Endothelial cell of umbilical vein (primary cell): ENCODE data around the gene GTPBP4. TPM values are rescaled to one million over a fixed set of nuclear protein-coding genes. Genes with fewer than 3 reads are reported as not detected.

Source experiments
- BruUV-seq: library from RNA; stranded (reverse); fragments of 400-500 nt; replicated peaks from 2 replicates; lab custom pipeline; 2021; lab: Mats Ljungman, UMichigan
- CTCF ChIA-PET: fragments of 300-600, 350-600 bp; sonication (Branson Sonifier 250); formaldehyde crosslinking; loops from one replicate; lab custom pipeline; 2021; ENCODE audit warnings: antibody characterized with exemption, inconsistent platforms; lab: Charles Lee
- POLR2A ChIA-PET: fragments of 300-600, 350-600 bp; sonication (Branson Sonifier 250); formaldehyde crosslinking; loops from one replicate; lab custom pipeline; 2021; ENCODE audit warnings: antibody characterized with exemption, inconsistent platforms; lab: Charles Lee
- DNase-seq: peaks from one replicate; pipeline ENCODE4 v3.0.0-alpha.2; 2011; ENCODE audit warnings: low read depth, low spot score
- FAIRE-seq: peaks from 2 replicates; lab custom pipeline; 2011; peaks lifted over from hg19 to GRCh38; lab: Jason Lieb, UNC
- H2AFZ ChIP-seq: 2 replicates; pipeline ENCODE4 v1.6.0; 2012; ENCODE audit warnings: low read depth, low read length, control low read depth, inconsistent platforms
- H3K27ac ChIP-seq: 2 replicates; pipeline ENCODE4 v1.5.1; 2011; ENCODE audit warnings: low read depth, mild to moderate bottlenecking, control low read depth, low read length, moderate library complexity; ENCODE audit not compliant: insufficient read depth
- H3K27me3 ChIP-seq, 2 experiments: 2 replicates each; pipeline versions ENCODE4 v1.6.0 to v1.6.1; 2011; ENCODE audit warnings: low read length in 2 of 2, mixed read lengths in 1 of 2; ENCODE audit not compliant: control insufficient read depth in 2 of 2, insufficient read depth in 2 of 2
- H3K36me3 ChIP-seq, 2 experiments: 2 replicates in 1 of 2; 3 replicates in 1 of 2; pipeline ENCODE4 v1.5.1; 2011; ENCODE audit warnings: low read length in 2 of 2, mild to moderate bottlenecking in 1 of 2, moderate library complexity in 1 of 2; ENCODE audit not compliant: control insufficient read depth in 2 of 2, insufficient read depth in 2 of 2; ENCODE audit errors: extremely low read depth in 1 of 2
- H3K4me1 ChIP-seq: 3 replicates; pipeline ENCODE4 v1.5.1; 2011; ENCODE audit warnings: mild to moderate bottlenecking, low read length; ENCODE audit not compliant: control insufficient read depth, insufficient read depth; ENCODE audit errors: extremely low read depth
- H3K4me2 ChIP-seq: 2 replicates; pipeline ENCODE4 v1.6.1; 2011; ENCODE audit warnings: low read length, control low read depth, mixed read lengths; ENCODE audit not compliant: insufficient read depth
- H3K4me3 ChIP-seq, 3 experiments: fragments of 200-600 bp in 1 of 3; sonication (generic), shearing (Covaris generic) in 1 of 3; replicated peaks in 1 of 3; 2 replicates each; pipeline ENCODE4 v1.5.1; 2011 to 2016; ENCODE audit warnings: control low read depth in 3 of 3, low read length in 3 of 3, mild to moderate bottlenecking in 2 of 3, inconsistent platforms in 1 of 3, low read depth in 1 of 3, moderate library complexity in 1 of 3; ENCODE audit not compliant: insufficient read depth in 1 of 3
- H3K79me2 ChIP-seq: 2 replicates; pipeline ENCODE4 v1.6.0; 2012; ENCODE audit warnings: low read length, inconsistent platforms; ENCODE audit not compliant: control insufficient read depth, insufficient read depth
- H3K9ac ChIP-seq: replicated peaks from 2 replicates; pipeline ENCODE3; 2011; ENCODE audit warnings: low read length, control low read depth; ENCODE audit not compliant: insufficient read depth; ENCODE audit errors: extremely low read depth
- H3K9me1 ChIP-seq: replicated peaks from 3 replicates; pipeline ENCODE4 v1.6.0; 2011; ENCODE audit warnings: mild to moderate bottlenecking, low read length; ENCODE audit not compliant: control insufficient read depth, insufficient read depth; ENCODE audit errors: extremely low read depth
- H3K9me3 ChIP-seq: replicated peaks from 2 replicates; pipeline ENCODE4 v1.5.1; 2012; ENCODE audit warnings: low read length, inconsistent platforms; ENCODE audit not compliant: control insufficient read depth, insufficient read depth
- H4K20me1 ChIP-seq: replicated peaks from 2 replicates; pipeline ENCODE3; 2011; ENCODE audit warnings: mild to moderate bottlenecking, low read length; ENCODE audit not compliant: control insufficient read depth, insufficient read depth; ENCODE audit errors: extremely low read depth
- EZH2 ChIP-seq: IDR thresholded peaks from 2 replicates; pipeline ENCODE4 v1.6.1; 2012; ENCODE audit warnings: borderline replicate concordance, low read depth, mild to moderate bottlenecking, moderate library complexity, low read length, inconsistent platforms; ENCODE audit not compliant: severe bottlenecking
- FOS ChIP-seq: IDR thresholded peaks from 2 replicates; pipeline ENCODE4 v1.6.1; 2011; ENCODE audit warnings: mild to moderate bottlenecking, low read length, moderate library complexity, borderline replicate concordance; ENCODE audit not compliant: insufficient read depth
- GATA2 ChIP-seq: IDR thresholded peaks from 2 replicates; pipeline ENCODE4 v1.7.0; 2011; ENCODE audit warnings: low read depth, mild to moderate bottlenecking, moderate library complexity, mixed read lengths, low read length; ENCODE audit not compliant: insufficient read length, insufficient read depth
- JUN ChIP-seq: IDR thresholded peaks from 2 replicates; pipeline ENCODE4 v1.6.1; 2011; ENCODE audit warnings: borderline replicate concordance, low read depth; ENCODE audit not compliant: insufficient read length, insufficient read depth
- MYC ChIP-seq: IDR thresholded peaks from one replicate; pipeline ENCODE4 v1.6.1; 2011; ENCODE audit warnings: mild to moderate bottlenecking, low read depth, low read length
- POLR2A ChIP-seq: IDR thresholded peaks from 2 replicates; pipeline ENCODE4 v1.6.1; 2012; ENCODE audit warnings: low read depth, mild to moderate bottlenecking, control low read depth, low read length
- POLR2AphosphoS5 ChIP-seq: IDR thresholded peaks from 2 replicates; pipeline ENCODE4 v1.6.1; 2012; ENCODE audit warnings: low read depth, mild to moderate bottlenecking, control low read depth, low read length, moderate library complexity; ENCODE audit not compliant: insufficient read depth
- dilution Hi-C: fragments of 300-500 bp; cut with MboI; formaldehyde crosslinking; loops from one replicate; pipeline ENCODE4 v1.15.0; 2019; ENCODE audit warnings: low sequenced_read_pairs; ENCODE audit not compliant: extremely low pct_ligation_motif_present
- intact Hi-C: fragments of 100-400 bp; cut with micrococcal nuclease; formaldehyde crosslinking; loops from one replicate; pipeline ENCODE4 v1.10.0; 2022
- polyA plus RNA-seq, 4 experiments: library from polyadenylated mRNA; depleted of rRNA in 3 of 4; stranded (reverse) in 3 of 4; unstranded in 1 of 4; fragments of >200 nt; gene quantifications; 2 replicates each; pipeline versions ENCODE4 v1.2.1 to v1.2.3, GENCODE V29; 2011 to 2012; ENCODE audit warnings: missing spikeins in 1 of 4
- total RNA-seq: library from RNA; stranded (reverse); gene quantifications from 2 replicates; pipeline ENCODE4 v1.2.3, GENCODE V29; 2021
- TF ChIP-seq, protein P1 (sequence below), 2 donors: IDR thresholded peaks; 1 replicate in 1 of 2; 2 replicates in 1 of 2; pipeline ENCODE4 v1.5.1; 2011; ENCODE audit warnings: low read length in 2 of 2, mild to moderate bottlenecking in 2 of 2, moderate library complexity in 2 of 2, control low read depth in 1 of 2, inconsistent platforms in 1 of 2, low read depth in 1 of 2; ENCODE audit not compliant: insufficient read depth in 1 of 2; ENCODE audit errors: extremely low read depth in 1 of 2
- TF ChIP-seq, protein P2 (sequence below): IDR thresholded peaks from 2 replicates; pipeline ENCODE4 v1.6.1; 2011; ENCODE audit not compliant: insufficient read depth, insufficient read length

GTPBP4 gene
- total and polyA plus RNA-seq, 2 donors (not counting 3 experiments of a cell fraction or from before 2014, with no cell fraction given): 12.4 to 69.3 TPM

DNA sequence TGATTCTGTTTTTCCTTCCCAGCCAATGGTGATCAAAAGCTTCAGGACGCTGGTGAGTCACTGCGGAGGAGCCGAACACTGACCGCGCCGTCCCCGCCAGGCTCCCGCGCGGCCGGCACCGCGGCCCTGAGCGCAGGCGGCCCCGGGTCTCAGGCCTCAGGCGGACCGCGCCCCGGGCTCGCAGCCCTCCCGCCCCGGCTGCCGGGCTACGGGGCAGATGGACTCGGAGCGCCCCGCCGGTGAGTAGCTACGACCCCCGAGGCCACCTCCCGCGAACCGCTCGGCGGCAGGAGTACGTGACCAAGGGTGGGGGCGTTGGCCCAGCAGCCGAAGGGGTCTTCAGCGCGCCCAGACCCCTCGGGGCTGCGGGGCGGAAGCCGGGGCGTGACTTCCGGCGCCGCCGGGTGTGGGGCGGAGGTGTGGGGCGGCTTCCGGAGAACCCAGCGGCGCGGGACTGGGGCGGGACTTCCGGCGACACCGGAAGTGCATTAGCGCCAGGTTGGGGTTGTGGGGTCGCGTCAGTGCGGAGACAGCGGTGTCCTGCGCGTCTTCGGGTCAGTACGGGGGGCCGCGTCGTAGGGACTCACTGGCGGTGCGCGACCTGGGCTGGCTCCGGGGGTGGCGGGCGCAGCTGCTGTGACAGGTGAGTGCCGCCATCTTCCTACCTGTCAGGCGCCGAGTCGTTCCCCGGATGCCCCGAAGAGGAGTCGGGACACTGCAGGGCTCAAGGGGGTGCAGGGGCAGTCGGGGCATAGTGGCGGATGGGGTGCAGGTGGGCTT is 68.3 kb downstream of the GTPBP4 start, which contains the start of gene WDR37:
TSS of gene WDR37 (plus strand) at position 60 of the 780 bp plus-strand sequence. CDS start 15,771 bp downstream, outside the sequence.
- Histone ChIP-seq H2AFZ (peak within 1 kb of the TSS; percentile 33), H3K9me3 (no peaks in the 10 kb centered on the region), H3K4me3 (peak within 1 kb of the TSS; percentile 71 to 83 (median 75)), H3K79me2 (peaks cover 76% of the 10 kb centered on the region), H3K27me3 (no peaks in the 10 kb centered on the region), H3K4me2 (peak within 1 kb of the TSS; percentile 84), H3K4me1 (peaks cover 29% of the 10 kb centered on the region), H3K27ac (peak within 1 kb of the TSS; percentile 87), H4K20me1 (no peaks in the 10 kb centered on the region), H3K9me1 (no peaks in the 10 kb centered on the region), H3K9ac (peak within 1 kb of the TSS; percentile 96), H3K36me3 (peaks cover 0 to 4% of the 10 kb centered on the region in 2 experiments)
- dilution Hi-C loops: no loop called here
- no peak for FAIRE-seq
- ChIA-PET POLR2A (interaction anchor here (0.8 to 1.0 kb wide), 2 partner anchors 13 to 125 kb away, joined by 4 to 5 read pairs; partner anchors contain the start of gene LARP4B), CTCF (interaction anchor here (0.8 to 1.8 kb wide), 4 partner anchors 9 to 41 kb away, joined by 3 to 5 read pairs (median 4); no protein-coding TSS in a partner anchor)
- TF ChIP-seq GATA2 (no peak), JUN (peak; percentile 47), EZH2 (no peak), FOS (peak; percentile 62), POLR2AphosphoS5 (peak; percentile 90), MYC (no peak), POLR2A (peak; percentile 69)
- TF ChIP-seq, protein P1, sequence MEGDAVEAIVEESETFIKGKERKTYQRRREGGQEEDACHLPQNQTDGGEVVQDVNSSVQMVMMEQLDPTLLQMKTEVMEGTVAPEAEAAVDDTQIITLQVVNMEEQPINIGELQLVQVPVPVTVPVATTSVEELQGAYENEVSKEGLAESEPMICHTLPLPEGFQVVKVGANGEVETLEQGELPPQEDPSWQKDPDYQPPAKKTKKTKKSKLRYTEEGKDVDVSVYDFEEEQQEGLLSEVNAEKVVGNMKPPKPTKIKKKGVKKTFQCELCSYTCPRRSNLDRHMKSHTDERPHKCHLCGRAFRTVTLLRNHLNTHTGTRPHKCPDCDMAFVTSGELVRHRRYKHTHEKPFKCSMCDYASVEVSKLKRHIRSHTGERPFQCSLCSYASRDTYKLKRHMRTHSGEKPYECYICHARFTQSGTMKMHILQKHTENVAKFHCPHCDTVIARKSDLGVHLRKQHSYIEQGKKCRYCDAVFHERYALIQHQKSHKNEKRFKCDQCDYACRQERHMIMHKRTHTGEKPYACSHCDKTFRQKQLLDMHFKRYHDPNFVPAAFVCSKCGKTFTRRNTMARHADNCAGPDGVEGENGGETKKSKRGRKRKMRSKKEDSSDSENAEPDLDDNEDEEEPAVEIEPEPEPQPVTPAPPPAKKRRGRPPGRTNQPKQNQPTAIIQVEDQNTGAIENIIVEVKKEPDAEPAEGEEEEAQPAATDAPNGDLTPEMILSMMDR (IDR thresholded peaks at IDR 0.05; ENCODE audit: extremely low read depth in 1 of 2, insufficient read depth in 1 of 2, low read depth in 1 of 2, low read length in 2 of 2): no peak
- TF ChIP-seq, protein P2, sequence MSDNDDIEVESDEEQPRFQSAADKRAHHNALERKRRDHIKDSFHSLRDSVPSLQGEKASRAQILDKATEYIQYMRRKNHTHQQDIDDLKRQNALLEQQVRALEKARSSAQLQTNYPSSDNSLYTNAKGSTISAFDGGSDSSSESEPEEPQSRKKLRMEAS: peak; percentile 15
- intact Hi-C loops: loop anchor here (1.0 kb wide), 1 partner anchor 7 kb away; the partner anchor contains the start of gene IDI1
- no TSS peak for BruUV-seq
- peak; percentile 61 for DNase-seq
